NCI-H2081 treated with DMSO at 0.1 percent for 48 hours (cell line): ENCODE data around the gene BOK.
"Not testable (repeated sequence)": the region's sequence is repeated elsewhere in the genome, so short reads cannot be mapped to it uniquely, and the experiment has no call there.

ENCODE experiments used
- DNase-seq: peaks from one replicate; lab custom pipeline; 2025; lab: John Stamatoyannopoulos, UW

Gene BOK

DNA sequence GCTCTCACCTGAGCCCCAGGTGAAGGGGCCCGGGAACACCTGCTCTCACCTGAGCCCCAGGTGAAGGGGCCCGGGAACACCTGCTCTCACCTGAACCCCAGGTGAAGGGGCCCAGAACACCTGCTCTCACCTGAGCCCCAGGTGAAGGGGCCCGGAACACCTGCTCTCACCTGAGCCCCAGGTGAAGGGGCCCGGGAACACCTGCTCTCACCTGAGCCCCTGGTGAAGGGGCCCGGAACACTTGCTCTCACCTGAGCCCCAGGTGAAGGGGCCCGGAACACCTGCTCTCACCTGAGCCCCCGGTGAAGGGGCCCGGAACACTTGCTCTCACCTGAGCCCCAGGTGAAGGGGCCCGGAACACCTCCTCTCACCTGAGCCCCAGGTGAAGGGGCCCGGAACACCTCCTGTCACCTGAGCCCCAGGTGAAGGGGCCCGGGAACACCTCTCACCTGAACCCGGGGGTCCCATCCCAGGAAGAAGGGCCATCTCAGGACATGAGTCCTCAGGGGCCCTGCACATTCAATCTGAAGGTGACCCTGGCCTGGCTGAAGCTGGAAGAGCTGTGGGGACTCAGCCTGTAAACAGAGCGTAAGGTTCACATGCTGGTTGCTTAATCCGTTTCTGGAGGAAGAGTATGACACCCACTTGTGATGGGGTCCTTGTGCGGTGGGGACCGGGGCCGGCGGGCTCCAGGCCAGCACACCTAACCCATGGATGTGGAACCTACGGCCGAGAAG, 14.5 kb downstream of the BOK start:
- DNase-seq: not testable (repeated sequence)

GRCh38 chr2:241573741-241574140, 15.2 kb downstream of the BOK start:
- no peak for DNase-seq

DNA sequence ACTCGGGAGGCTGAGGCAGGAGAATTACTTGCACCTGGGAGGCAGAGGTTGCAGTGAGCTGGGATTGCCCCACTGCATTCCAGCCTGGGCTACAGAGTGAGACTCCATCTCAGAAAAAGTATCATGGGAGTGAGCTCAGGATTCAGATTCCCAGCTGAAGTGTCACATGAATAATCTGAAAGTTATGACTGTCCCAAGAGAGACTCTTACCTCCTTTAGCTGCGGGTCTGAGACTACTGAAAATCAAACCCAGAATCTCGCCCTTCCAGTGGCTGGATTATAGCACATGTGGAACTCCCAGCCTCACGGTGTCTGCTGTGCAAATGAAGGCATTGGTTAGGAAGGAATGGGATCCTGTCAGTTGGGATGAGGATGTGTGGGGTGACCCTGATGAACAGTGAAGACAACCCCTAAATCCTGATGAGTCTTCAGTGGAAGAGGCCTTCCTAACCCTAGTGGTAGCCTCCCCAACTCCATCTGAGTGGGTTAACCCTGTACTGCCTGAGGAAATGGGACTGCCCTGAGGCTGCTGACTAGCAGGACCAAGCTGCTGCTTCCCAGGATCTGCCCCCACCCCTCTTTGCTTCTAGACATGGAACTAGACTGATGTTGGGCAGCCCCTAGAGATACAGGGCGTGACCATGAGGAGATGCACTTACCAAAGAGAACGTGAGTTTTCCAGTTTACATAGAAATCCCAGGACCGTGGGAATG, 16.5 kb downstream of the BOK start:
- DNase-seq: no peak

- DNase-seq: no peak
Observed at GRCh38 chr2:241575624-241576292, 17.2 kb downstream of the BOK start.

- DNase-seq: no peak
Observed at GRCh38 chr2:241576293-241576654, 17.7 kb downstream of the BOK start.

DNA sequence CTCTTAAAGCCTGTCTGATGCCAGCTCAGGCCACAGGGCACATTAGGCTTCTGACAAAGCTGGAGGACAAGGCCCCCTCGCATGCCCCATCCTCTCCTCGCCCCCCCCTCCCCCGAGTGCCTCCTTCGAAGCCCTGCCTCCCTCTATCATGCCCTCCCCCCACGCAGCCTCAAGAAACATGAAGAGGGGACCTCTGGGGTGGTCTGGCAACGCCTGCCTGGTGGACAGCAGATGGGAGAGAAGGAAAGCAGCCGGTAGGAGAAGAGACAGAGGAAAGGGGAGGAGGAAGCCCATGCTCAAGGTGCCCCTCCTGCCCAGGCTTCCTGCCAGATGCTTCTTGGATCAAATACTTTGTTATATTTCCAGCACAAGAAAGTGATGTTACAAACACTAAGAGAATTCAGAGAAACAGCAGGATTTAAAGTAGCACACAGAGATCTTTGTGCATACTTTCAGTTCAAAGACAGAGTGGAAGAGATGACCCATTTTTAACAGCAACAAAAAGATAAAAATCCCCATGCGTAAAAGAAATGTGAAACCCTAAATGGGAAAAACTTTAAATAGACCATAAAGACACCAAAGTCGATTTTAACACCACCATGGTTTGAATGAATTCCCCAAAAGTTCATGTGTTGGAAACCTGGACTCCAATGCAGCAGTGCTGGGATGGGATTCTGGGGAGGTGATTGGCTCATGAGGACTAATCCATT, 19.0 kb downstream of the BOK start:
- no peak for DNase-seq

DNA sequence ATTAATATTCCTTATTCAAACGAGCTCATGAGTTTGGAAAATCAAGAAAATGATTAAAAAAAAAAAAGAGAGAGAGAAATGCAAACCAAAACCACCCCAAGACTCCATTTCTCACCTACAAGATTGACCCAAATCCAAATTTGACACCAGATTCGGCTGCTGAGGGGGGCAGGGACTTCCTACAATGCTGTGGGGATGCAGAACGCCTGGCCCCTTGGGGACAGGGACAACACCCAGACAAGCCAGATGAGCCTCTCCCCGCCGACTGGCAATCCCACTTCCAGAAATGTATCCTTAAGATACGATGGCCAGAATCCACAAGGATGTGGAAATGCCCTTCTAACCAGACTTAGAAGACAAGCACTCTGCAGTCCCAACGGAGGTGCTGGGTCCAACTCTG, 20.7 kb downstream of the BOK start:
- no peak for DNase-seq

GRCh38 chr2:241582328-241582727, 23.8 kb downstream of the BOK start:
- DNase-seq: no peak

DNA sequence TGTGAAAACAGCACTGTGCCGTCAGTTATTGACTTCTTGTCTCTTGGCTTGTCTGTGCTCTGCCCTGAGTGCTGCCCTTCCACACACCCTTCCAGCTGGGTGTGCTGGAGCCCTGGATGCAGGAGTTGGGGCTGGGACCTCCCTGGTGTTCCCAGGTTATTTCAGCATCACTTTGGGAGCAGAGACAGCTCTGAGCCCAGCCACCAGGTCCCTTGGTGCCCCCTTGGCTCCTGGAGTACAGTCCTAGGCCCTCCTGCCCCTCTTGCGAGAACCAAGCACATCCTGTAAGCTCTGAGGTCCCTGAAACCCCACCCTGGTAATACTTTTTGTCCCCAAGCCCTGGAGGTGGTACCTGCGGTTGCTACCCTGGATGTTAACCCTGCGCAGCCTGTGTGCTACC, 24.3 kb downstream of the BOK start:
- DNase-seq: no peak

DNA sequence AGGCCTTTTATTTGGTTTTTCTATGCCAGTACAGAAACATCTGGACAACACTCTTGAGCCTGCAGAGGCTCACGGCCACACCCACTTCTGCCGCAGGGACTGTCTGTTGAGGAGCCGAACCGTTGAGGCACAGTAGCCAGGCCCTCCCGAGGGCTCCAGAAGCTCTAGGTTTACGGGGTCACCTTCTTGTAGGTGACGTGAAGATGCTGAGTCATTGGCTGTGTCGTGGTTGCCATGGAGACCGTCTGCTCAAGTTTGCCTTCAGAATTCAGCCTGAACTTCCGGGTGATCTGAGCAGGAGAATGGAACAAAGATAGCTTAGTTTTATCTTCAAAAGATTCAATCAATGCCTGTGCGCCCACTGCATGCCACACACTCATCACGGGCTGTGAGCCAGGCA, 25.9 kb downstream of the BOK start:
- no peak for DNase-seq

DNA sequence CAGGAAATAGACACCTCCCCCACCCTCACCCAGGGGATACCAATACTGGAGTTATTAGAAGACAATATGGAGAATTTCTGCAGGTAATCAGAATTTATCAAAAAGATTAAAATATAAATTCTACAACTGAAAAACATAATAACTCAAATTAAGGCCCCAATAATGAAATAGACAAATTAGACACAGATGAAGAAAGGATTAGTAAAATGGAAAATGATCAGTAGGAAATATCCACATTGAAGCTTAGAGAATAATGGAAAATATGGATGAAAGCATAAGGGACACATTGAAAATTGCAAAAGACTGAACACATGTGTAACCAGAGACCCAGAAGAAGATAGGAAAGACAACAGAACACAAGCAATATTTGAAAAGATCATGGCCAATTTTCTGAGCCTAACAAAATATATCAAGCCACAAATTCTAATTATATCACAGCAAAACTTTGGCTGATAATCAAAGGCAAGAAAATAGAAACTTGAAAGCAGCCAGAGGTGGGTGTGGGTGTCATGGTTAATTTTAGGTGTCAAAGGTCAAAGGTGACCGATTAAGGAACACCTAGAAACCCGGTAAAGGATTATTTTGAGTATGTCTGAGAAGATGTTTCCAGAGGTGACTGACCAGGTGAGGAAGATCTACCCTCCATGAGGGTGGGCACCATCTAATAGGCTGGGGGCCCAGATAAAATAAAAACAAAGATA, 28.2 kb downstream of the BOK start:
- no peak for DNase-seq

DNA sequence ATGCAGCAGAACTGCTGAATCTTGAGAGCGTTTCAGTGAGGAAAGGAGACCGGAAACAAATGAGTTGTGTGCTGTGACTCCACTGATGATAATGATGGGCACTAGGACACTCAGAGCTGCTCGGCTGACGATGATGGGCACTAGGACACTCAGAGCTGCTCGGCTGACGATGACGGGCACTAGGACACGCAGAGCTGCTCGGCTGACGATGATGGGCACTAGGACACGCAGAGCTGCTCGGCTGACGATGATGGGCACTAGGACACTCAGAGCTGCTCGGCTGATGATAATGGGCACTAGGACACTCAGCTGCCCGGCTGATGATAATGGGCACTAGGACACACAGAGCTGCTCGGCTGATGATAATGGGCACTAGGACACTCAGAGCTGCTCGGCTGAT, 31.3 kb downstream of the BOK start:
- not testable (repeated sequence) for DNase-seq

- DNase-seq: not testable (repeated sequence)
Observed at GRCh38 chr2:241590496-241591455, 32.2 kb downstream of the BOK start.

- no peak for DNase-seq
Observed at GRCh38 chr2:241592126-241592845, 33.7 kb downstream of the BOK start.

DNA sequence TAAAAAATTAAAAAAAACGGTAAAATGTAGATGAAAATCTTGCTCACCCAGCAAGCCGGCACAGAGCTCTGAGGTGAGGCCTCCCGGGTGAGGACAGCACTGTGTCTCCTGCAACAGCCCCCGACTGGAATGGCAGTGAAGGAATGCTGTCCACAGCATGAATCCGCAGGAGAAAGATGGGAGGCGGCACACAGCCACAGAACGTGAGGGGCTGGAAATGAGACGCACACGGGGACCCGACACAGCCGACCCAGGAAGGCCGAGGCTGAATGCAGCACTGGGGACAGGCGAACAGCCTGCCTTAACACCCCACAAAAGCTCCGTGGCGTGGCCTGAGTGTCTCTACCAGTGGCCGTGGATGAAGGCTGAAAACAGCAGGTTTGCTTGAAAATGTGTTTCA, 34.7 kb downstream of the BOK start:
- no peak for DNase-seq

GRCh38 chr2:241595600-241596140, 37.1 kb downstream of the BOK start:
- no peak for DNase-seq

- no peak for DNase-seq
Observed at GRCh38 chr2:241597561-241597960, 39.0 kb downstream of the BOK start.

- DNase-seq: no peak
Observed at GRCh38 chr2:241598061-241598460, 39.5 kb downstream of the BOK start.

- DNase-seq: no peak
Observed at GRCh38 chr2:241598487-241598886, 39.9 kb downstream of the BOK start.

- no peak for DNase-seq
Observed at GRCh38 chr2:241599615-241600014, 41.1 kb downstream of the BOK start.
